GM19239 (cell line): ENCODE measurements around the gene GAS6.

Experiments used
- DNase-seq: peaks from one replicate; pipeline ENCODE4 v3.0.0; 2011; ENCODE audit warnings: low spot score; ENCODE audit not compliant: insufficient read length
- FAIRE-seq: peaks from 2 replicates; lab custom pipeline; 2011; peaks lifted over from hg19 to GRCh38; lab: Jason Lieb, UNC

The GAS6 gene

GRCh38 chr13:113889467-113889866 is 25.6 kb upstream of the GAS6 start:
- DNase-seq (no peak), FAIRE-seq (no peak)

DNA sequence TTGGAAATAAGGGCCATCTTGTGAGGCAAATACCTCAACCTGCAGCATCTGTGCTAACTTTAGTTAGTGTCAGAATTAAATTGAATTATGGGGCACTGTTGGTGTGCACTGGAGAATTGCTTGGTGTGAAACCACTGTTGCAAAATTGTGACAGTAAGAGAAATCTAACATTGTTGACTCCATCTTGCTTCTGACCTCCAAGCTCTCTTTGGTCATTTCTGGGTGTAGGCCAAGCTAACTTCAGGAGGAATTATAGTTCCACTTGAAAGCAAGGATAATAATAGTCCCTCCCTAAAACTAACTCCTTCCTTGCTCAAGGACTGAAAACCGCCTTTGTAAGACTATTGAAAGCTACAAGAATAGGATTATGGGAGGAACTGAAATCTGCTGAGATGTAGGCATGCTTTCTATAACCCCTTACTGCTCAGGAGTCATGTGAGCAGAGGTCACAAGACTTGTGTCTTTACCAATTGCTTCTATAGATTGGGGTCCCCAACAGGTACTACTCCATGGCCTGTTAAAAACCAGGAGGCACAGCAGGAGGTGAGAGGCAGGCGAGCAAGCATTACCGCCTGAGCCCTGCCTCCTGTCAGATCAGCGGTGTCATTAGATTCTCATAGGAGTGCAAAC is 24.9 kb upstream of the GAS6 start:
- no peak for FAIRE-seq
- no peak for DNase-seq

DNA sequence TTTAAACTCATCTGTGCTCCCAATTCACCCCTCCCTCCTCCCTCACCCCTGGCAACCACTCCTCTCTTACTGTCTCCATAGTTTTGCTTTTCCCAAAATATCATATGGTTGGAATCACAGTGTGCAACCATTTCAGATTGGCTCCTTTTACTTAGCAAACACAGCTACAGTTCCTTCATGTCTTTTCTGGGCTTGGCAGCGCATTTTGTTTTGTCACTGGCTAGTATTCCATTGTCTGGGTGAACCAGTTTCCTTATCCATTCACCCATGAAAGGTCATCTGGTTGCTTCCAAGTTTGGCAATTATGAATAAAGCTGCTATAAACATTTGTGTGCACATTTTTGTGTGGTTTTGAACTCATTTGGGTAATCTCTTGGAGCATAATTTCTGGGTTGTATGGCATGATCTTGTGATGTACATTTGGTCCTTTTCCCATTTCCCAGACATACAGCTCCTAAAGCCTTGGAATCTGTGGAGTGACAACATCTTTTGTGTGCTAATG is 23.9 kb upstream of the GAS6 start:
- no peak for FAIRE-seq

GRCh38 chr13:113886561-113887112 is 22.8 kb upstream of the GAS6 start:
- DNase-seq: no peak
- FAIRE-seq: no peak

More for the DNA sequence above, 23.9 kb upstream of the GAS6 start:
- DNase-seq: no peak

GRCh38 chr13:113884821-113885220 is 20.9 kb upstream of the GAS6 start:
- no peak for FAIRE-seq

DNA sequence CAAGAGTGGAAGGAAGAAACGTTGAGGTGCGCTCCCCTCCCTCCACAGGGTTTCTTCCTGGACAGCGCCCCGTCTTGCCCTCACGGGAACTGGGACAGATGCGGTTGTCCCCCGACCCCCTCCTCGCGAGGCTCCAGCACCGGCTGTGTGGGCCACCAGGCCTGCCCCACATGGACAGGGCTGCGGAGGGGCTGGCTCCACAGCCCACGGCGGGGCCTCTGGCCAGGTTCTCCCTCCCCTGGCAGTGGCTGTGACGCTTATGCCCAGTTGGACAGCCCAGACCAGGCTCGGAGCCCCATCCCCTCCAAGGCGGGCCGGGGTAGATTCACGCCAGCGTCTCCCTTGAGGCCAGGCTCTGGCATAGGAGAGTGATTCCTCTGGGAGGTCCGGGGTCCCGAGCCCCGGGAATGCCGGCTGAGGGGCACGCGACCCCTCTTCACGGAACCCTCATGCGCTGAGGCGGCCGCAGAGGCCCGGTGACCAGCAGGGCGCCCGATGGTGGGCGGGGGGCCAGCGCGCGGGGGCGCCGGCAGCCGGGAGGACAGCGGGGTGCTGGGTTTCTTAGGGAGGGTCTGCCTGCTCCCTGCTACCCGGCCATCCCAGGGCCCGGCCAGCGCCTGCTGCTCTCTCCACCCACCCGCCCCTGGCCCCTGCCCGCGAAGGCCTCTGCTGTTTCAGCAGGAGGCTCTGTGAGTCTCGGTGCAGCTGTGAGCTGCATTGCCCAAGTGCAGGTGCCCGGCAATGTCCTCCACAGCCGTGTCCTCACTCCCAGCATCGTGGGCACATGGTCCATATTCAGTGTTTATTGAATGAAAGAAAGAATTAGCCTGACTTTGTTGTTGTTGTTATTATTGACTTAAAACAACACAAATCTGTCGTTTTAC is 20.3 kb upstream of the GAS6 start:
- no peak for FAIRE-seq
- no peak for DNase-seq

More at GRCh38 chr13:113884821-113885220, 20.9 kb upstream of the GAS6 start:
- DNase-seq: no peak

GRCh38 chr13:113883314-113883811 is 19.5 kb upstream of the GAS6 start:
- no peak for FAIRE-seq
- no peak for DNase-seq

- DNase-seq (no peak), FAIRE-seq (no peak)
Observed at GRCh38 chr13:113882716-113883115, 18.8 kb upstream of the GAS6 start.

GRCh38 chr13:113882267-113882630 is 18.4 kb upstream of the GAS6 start:
- no peak for DNase-seq
- no peak for FAIRE-seq

DNA sequence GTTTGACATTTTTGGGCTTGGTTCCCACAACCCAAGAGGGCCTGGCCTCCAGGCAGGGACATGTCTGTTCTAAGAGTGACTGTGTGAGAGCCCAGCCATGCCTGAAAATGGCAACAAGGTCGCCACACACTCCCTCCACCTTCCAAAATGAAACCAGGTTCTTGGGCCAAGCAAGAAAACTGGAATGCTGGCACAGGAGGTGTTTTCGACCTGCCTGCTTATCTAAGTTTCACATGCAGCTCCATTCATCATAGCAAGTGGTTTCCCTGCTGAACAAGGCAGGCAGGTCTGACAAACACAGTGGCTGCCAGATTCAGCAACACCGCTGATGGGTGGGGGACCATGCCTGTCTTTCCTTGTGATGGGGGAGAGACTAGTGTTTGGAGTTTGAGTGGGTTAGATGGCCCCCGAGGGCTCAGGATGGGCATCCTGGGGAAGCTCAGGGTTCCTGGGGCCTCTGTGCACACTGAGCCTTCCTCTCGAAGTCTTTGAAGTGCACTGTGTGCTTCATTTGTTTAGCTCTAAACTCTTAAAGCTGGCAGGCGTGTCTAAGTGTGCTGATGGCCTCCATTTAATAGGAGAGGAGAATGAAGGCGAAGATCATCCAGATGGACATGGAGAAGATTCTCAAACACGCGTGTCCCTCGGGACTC is 17.9 kb upstream of the GAS6 start:
- DNase-seq (no peak), FAIRE-seq (no peak)

DNA sequence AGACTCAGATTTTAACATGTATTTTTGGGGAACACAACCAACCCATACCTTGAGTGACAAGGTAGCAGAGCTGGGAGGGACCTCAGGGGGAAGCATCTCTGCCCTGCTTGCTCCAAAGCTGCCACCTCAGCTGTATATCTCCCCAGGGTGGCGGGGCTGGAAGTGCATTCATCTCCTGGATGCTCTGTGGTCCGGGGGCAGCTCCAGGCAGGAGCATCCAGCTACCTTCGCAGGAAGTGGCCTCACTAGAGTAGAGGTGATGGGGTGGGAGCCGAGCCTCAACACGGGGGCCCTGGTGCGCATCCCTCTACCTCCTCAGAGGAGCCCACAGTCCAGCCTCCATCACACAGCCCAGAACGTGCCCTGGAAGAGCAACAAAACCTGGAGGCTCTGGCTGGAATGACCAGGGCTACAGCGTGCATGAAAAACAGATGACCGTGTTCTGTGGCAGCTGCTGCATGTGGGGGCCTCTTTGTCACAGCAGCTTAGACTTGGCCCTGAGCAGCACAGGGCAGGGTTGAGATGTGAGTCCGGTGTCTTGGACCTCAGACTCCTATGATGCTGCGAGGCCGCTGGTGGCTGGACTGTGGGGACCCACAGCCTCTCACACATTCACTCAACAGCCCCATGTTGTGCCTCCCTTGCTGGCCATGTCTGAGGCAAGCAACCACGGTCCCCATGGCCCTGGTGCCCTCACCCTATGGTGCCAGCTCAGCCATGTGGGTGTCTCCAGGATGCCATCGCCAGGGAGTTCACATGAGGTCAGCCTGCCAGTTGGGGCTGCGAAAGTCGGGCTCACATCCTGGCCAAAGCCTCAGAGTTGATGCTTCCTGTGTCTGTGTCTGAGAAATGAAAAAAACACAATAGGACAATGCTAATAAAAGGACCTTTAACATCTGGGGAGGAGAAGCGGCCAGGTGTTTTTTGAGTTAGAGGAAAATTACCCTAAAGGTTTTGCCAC is 17.1 kb upstream of the GAS6 start:
- no peak for DNase-seq
- FAIRE-seq: no peak

DNA sequence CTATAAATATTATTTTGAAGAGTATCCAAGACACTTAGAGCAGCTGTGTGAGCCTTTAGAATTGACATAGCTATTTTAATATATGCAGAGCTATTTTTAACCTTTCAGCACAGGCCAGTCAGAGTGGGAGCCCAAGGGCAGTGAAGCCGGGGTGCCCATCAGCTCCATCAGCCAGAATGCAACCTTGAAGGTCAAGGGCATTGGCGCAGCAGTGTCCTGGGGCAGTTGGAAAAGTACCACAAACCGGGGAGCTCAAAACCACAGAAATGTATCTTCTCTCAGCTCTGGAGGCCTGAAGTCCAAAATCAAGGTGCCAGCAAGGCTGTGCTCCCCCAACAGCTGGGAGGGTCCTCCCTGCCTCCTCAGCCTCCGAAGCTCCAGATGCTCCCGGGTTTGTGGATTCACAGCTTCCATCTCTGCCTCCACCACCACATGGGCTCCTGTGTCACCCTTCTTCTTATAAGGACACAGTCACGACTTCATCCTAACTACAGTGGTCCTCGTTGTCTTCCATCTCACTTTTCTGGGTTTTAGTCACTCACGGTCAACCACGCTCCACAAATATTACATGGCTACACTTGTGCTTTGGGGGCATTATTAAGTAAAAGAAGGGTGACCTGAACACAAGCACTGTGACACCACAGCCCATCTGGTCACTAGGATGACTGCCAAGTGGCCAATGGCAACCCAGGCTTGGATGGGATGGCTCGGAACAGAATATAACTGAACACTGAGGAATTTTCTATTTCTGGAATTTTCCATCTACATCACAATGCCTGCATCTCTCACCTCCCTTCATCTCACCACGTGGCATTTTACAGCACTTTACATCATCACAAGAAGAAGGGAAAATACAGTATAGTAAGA is 15.9 kb upstream of the GAS6 start:
- DNase-seq (no peak), FAIRE-seq (no peak)

- no peak for FAIRE-seq
- DNase-seq: no peak
Observed at GRCh38 chr13:113879017-113879416, 15.1 kb upstream of the GAS6 start.

DNA sequence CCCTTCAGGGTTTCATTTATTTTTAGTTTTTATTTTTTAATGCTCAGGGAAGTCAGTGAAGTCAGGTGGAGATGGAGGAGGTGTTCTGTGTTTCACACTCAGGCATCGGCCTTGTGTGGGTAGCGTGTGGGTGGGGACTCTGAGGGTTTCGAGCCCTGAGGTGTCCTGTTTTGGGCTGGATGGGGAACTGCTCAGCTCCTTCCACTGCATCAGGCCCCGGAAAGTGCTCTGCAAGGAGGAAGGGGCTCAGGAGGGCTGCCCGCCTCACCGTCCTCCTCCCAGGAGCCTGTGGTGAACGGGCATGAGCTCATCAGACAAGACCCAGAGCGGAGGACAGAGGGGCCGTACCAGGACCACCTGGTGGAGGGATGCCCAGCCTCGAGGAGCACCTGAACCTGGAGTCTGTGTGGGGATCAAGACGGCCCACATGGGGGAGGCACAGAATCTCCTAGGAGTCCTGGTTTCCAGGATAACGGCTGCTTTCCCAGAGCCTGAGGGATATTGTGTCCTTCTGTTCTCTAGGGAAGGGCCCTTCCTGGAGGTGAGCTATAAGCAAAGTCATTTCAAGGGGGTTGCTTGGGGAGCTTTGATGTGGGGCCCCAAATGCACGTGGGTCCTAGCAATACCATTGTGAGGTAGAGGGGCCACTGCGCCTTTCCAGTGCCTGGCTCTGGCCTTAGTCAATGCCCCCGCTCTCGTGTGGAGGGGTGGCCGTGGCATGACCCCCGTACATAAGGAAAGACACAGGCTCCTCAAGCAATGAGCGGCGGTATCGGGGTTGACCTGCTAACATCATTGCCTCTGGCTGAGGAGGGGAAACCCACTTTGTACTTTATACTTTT is 13.5 kb upstream of the GAS6 start:
- FAIRE-seq: no peak
- DNase-seq: no peak

DNA sequence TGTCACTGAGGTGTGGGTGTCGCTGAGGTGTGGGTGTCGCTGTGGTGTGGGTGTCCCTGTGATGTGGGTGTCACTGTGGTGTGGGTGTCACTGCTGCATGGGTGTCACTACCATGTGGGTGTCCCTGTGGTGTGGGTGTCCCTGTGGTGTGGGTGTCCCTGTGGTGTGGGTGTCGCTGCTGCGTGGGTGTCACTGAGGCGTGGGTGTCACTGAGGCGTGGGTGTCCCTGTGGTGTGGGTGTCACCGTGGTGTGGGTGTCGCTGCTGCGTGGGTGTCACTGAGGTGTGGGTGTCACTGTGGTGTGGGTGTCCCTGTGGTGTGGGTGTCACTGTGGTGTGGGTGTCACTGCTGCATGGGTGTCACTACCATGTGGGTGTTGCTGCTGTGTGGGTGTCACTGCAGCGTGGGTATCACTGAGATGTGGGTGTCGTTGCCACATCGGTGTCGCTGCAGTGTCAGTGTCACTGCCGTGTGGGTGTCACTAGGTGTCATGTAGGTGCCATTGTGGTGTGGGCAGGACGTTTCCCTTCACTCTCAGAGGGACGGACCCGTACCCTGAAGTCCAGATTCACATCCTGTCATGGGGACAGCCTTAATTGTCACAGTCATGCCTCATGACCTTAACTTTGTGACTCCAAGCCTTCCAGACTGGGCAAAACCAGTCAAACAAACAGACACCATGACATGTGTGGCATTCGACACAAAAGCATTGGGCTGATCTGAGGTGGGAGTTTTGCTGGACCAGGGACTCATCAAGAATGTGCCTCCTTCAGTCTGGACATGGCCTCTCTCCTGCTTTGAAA is 12.7 kb upstream of the GAS6 start:
- no peak for DNase-seq
- no peak for FAIRE-seq

- no peak for FAIRE-seq
- no peak for DNase-seq
Observed at GRCh38 chr13:113875837-113876281, 12.0 kb upstream of the GAS6 start.

GRCh38 chr13:113875429-113875815 is 11.5 kb upstream of the GAS6 start:
- DNase-seq (no peak), FAIRE-seq (no peak)
